GM12873 (cell line): ENCODE results near the gene TAOK2.

Experiments used
- CTCF ChIP-seq: IDR thresholded peaks from 2 replicates; pipeline ENCODE4 v1.5.1; 2012; ENCODE audit warnings: low read depth, mild to moderate bottlenecking, moderate library complexity, low read length, control low read depth; ENCODE audit not compliant: insufficient read depth; ENCODE audit errors: missing control alignments

Gene TAOK2

DNA sequence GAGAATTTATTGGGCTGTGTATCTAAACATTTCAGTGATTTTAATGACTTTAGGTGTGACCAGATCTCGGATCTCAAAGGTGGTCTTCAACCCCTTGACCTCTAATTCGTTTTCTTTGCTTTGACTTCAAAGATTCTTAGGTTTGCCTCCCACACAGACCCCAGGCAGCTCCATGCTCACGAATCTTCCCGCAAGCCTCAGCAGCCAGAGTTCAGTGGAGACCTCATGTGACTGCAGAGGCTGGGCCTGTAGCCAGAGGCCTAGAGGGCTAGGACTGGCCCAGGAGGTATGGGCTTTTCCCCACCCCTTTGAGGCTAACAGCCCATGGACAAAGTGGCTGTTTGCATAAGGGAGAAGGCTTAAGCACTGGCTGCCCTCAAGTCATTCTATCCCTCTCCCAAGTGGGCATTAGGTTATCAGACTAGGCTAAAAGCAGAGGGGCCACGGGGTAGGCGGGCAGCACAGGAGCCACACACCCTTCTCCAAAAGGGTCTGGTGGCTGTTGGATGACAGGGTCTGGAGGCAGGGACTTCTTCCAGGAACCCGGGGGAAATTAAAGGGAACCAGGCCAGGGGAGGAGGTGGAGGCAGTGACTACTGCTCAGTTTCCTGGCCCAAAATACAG, 18.8 kb downstream of the TAOK2 start:
- TF ChIP-seq CTCF, result no peak

DNA sequence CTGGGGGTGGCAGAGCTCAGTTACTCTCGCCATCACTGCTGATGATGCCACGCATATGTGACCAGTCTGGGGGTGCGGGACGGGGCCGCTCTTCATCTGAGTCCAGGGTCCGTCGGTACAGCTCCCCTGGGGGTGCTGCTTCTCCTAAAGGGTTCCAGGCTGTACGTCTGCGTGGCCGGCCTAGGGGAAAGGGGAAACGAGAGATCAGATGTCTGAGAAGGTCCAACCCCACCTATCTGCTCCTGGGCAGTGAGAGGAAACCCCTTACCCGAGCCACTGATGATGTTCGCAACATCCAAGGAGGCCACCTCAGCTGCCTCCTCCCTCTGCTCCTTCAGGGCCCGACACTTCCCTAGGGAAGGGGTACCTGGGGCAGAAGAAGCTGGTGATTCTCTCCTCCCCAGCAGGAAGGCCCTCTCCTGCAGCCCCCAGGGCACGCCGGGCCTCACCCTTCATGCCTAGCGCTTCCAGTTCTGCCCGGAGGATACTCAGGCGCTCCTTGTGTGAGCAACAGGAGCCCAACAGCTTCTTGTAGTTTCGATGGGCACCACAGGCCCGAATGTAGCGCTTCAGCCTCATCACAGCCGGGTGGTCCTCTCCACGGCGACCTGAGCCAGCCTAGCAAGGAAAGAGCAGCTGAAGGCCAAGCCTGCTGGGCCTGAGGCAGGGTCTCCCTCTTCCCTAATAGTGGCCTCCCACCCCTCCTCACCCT, 19.7 kb downstream of the TAOK2 start:
- TF ChIP-seq CTCF, result no peak

- TF ChIP-seq CTCF, result no peak
Observed at GRCh38 chr16:29993903-29994599, 20.4 kb downstream of the TAOK2 start.

- TF ChIP-seq CTCF, result no peak
Observed at GRCh38 chr16:29994600-29995323, 21.1 kb downstream of the TAOK2 start.

- no peak for TF ChIP-seq CTCF
Observed at GRCh38 chr16:29995324-29995910, 21.7 kb downstream of the TAOK2 start, which contains the start of gene HIRIP3. TSS of gene HIRIP3 (minus strand) at chr16:29995617. CDS start at chr16:29995605, 12 bp downstream.

DNA sequence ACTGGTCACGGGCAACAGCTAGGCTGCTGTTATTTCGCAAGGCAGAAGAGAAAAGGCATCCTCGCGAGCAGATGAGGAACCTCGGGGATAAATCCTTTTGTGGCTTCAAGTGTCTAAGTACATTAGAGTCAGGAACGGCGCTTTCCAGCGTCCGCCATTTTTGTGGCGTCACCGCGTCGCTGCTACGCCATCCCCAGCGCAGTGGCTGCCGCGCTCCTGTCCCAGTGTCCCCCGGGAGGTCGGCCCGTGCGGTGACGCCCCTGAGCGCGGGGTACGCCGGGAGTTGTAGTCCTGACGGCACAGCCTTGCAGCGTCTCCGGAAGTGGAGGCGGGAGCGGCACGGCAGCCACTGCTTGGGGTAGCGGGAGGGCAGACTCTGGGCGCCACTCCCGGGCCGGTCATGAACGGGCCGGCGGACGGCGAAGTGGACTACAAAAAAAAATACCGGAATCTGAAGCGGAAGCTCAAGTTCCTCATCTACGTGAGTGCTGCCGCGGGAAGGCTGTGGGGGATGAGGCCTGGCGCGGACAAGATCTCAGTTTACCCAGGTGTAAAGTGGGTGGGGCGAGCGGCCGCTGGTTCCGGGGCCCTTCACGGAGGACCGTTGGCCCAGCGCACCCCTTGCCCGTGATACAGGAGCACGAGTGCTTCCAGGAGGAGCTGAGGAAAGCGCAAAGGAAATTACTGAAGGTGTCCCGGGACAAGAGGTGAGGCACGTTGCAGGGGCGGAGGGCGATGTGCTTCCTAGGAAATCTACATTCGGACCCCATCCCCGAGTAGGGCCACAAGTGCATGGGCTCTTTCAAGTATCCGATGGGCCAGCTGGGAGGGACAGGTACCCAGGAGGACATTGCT, 22.5 kb downstream of the TAOK2 start, which contains the start of gene INO80E:
Gene INO80E (plus strand): TSS at position 331 of the 855 bp plus-strand sequence. CDS start 70 bp downstream, at position 401.
- TF ChIP-seq CTCF, result peak; percentile 9
